HepG2 (cell line): Measurements from ENCODE around the gene PSMD3. TPM values are rescaled to one million over a fixed set of nuclear protein-coding genes. Genes with fewer than 3 reads are reported as not detected.

Experiments
- AGO1 ChIP-seq: fragments of 200-400 bp; formaldehyde crosslinking; IDR thresholded peaks from 2 replicates; pipeline ENCODE4 v1.6.1; 2017; ENCODE audit warnings: mild to moderate bottlenecking, low read depth, low read length, moderate library complexity; ENCODE audit not compliant: poor library complexity, severe bottlenecking
- CHCHD3 ChIP-seq: sonication (generic); formaldehyde crosslinking; IDR thresholded peaks from 2 replicates; pipeline ENCODE4 v1.8.0; 2022; ENCODE audit warnings: mild to moderate bottlenecking, missing genetic modification reagents, moderate library complexity
- JUN ChIP-seq: sonication (generic); formaldehyde crosslinking; IDR thresholded peaks from 2 replicates; pipeline ENCODE4 v1.4.0; 2020; ENCODE audit warnings: mild to moderate bottlenecking, missing genetic modification reagents
- KDM2A ChIP-seq: sonication (generic); formaldehyde crosslinking; IDR thresholded peaks from 2 replicates; pipeline ENCODE4 v1.4.0; 2020; ENCODE audit warnings: low read depth, missing genetic modification reagents, borderline replicate concordance
- MTA1 ChIP-seq: sonication (generic); formaldehyde crosslinking; IDR thresholded peaks from 2 replicates; pipeline ENCODE4 v1.4.0; 2020; ENCODE audit warnings: missing genetic modification reagents, mild to moderate bottlenecking, borderline replicate concordance
- MTF1 ChIP-seq: sonication (generic); formaldehyde crosslinking; IDR thresholded peaks from 2 replicates; pipeline ENCODE4 v1.5.0; 2020; ENCODE audit warnings: missing genetic modification reagents
- NFE2 ChIP-seq: sonication (generic); formaldehyde crosslinking; IDR thresholded peaks from 2 replicates; pipeline ENCODE4 v1.4.0; 2020; ENCODE audit warnings: missing genetic modification reagents
- PCBP1 ChIP-seq: fragments of 200-400 bp; formaldehyde crosslinking; IDR thresholded peaks from 2 replicates; pipeline ENCODE4 v1.6.1; 2017; ENCODE audit warnings: mild to moderate bottlenecking, low read depth, low read length, borderline replicate concordance
- PHF20 ChIP-seq: sonication (generic); formaldehyde crosslinking; IDR thresholded peaks from 2 replicates; pipeline ENCODE4 v1.5.0; 2020; ENCODE audit warnings: mild to moderate bottlenecking, missing genetic modification reagents
- SMC3 ChIP-seq: IDR thresholded peaks from 2 replicates; pipeline ENCODE4 v1.6.1; 2011; ENCODE audit warnings: low read length, improper control_type of control experiment
- SOX6 ChIP-seq, 2 experiments: fragments of 450-650 bp in 1 of 2; sonication (generic) in 1 of 2; formaldehyde crosslinking in 1 of 2; IDR thresholded peaks; 2 replicates each; pipeline versions ENCODE4 v1.4.0 to v1.6.1; 2017 to 2020; ENCODE audit warnings: antibody characterized with exemption in 1 of 2, mild to moderate bottlenecking in 1 of 2, missing genetic modification reagents in 1 of 2
- ZBTB21 ChIP-seq: sonication (generic); formaldehyde crosslinking; IDR thresholded peaks from 2 replicates; pipeline ENCODE4 v1.4.0; 2020; ENCODE audit warnings: missing genetic modification reagents
- ZKSCAN1 ChIP-seq: fragments of 150-350 bp; IDR thresholded peaks from 2 replicates; pipeline ENCODE4 v1.6.1; 2014; ENCODE audit warnings: low read length
- ZNF468 ChIP-seq: sonication (generic); formaldehyde crosslinking; IDR thresholded peaks from 2 replicates; pipeline ENCODE4 v1.8.0; 2022; ENCODE audit warnings: mild to moderate bottlenecking, moderate library complexity, missing genetic modification reagents
- ZNF614 ChIP-seq: IDR thresholded peaks from 2 replicates; pipeline ENCODE4 v1.6.1; 2018; ENCODE audit warnings: missing biosample characterization, missing genetic modification reagents, inconsistent platforms, borderline replicate concordance
- ZNF724P ChIP-seq: sonication (generic); formaldehyde crosslinking; IDR thresholded peaks from 2 replicates; pipeline ENCODE4 v1.8.0; 2022; ENCODE audit warnings: missing genetic modification reagents, borderline replicate concordance
- ZNF841 ChIP-seq: sonication (generic); formaldehyde crosslinking; IDR thresholded peaks from 2 replicates; pipeline ENCODE4 v1.8.1; 2023; ENCODE audit warnings: missing genetic modification reagents, borderline replicate concordance
- ZSCAN20 ChIP-seq: sonication (generic); formaldehyde crosslinking; IDR thresholded peaks from 2 replicates; pipeline ENCODE4 v1.4.0; 2020; ENCODE audit warnings: missing genetic modification reagents, mild to moderate bottlenecking, borderline replicate concordance
- polyA plus RNA-seq, 8 experiments: library from polyadenylated mRNA; depleted of rRNA in 3 of 8; stranded (reverse) in 7 of 8; unstranded in 1 of 8; fragments of >200 nt; fragmentation: Illumina TruSeq in 4 of 8; extraction: Trizol in 4 of 8; gene quantifications; 2 replicates each; pipeline versions ENCODE4 v1.2.1 to v1.2.3, GENCODE V29; 2011 to 2016; ENCODE audit warnings: low read depth in 4 of 8, missing spikeins in 1 of 8, mixed read lengths in 1 of 8; ENCODE audit not compliant: insufficient read depth in 1 of 8
- total RNA-seq, 5 experiments: library from RNA; depleted of rRNA; stranded (reverse); fragments of >200 nt; fragmentation: Illumina TruSeq; extraction: Trizol; gene quantifications; 2 replicates each; pipeline ENCODE4 v1.2.3, GENCODE V29; 2016; ENCODE audit warnings: low read depth in 1 of 5
- TF ChIP-seq, protein P1 (sequence below): sonication (generic); formaldehyde crosslinking; IDR thresholded peaks from 2 replicates; pipeline ENCODE4 v1.4.0; 2020; ENCODE audit warnings: mild to moderate bottlenecking, missing genetic modification reagents
- TF ChIP-seq, protein P2 (sequence below): IDR thresholded peaks from 2 replicates; pipeline ENCODE4 v1.6.1; 2016
- TF ChIP-seq, protein P3 (sequence below): IDR thresholded peaks from 2 replicates; pipeline ENCODE4 v1.6.1; 2016; ENCODE audit warnings: low read depth, borderline replicate concordance
- TF ChIP-seq, protein P4 (sequence below): sonication (generic); formaldehyde crosslinking; IDR thresholded peaks from 2 replicates; pipeline ENCODE4 v1.8.0; 2022; ENCODE audit warnings: mild to moderate bottlenecking, missing genetic modification reagents, moderate library complexity
- TF ChIP-seq, protein P5 (sequence below): sonication (generic); formaldehyde crosslinking; IDR thresholded peaks from 2 replicates; pipeline ENCODE4 v1.4.0; 2020; ENCODE audit warnings: missing genetic modification reagents

The PSMD3 gene
- total and polyA plus RNA-seq, 2 of the 13 experiments (the other 11 are each of a cell fraction or from before 2014, with no cell fraction given) = 97.4 to 146 TPM

DNA sequence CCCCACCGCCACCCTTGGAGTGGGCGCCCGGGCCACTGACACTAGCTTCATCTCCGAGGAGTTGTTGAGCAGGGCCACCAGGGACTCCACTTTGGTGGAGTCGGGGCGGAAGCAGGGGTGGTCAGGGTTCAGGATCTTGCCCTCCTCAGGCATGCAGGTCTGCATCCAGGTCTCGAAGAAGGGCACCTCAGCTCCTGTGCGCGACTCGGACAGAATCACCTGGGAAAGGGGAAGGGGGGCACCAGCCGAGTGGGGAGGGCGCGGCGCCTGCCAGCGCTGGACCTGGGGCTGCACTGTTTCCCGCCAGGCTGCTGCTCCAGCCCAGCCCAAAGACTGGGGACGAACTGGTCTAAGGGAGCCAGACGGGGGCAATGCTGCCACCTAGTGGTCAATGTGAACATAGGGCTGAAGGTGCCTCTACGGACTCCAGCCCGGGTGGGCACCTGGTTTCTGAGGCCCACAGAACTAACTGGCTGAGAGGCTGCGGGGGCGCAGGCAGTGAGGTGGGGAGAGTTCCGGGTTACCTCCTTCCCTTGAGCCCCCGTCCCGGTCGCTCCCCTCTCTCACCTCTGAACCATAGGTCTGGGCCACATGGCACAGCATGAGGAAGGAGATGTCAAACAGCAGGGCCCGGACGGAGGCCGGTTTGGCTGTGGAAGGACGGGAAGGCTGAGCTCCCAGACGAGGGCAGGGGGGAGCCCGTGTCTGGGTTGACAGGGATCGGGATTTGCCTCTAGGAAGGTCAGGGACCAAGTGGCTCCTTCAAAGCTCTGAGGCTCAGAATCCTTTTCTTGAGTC is 46.4 kb downstream of the PSMD3 start (continued):
- TF ChIP-seq ZNF724P (CRISPR knock-in tag) (0 out of 2 replicates have a peak, but pooled peaks have one; percentile 58), ZKSCAN1 (no peak), SMC3 (peak; percentile 69), ZNF468 (CRISPR knock-in tag) (no peak), ZNF614 (CRISPR knock-in tag) (no peak), ZBTB21 (no peak), NFE2 (CRISPR knock-in tag) (no peak), ZSCAN20 (CRISPR knock-in tag) (no peak), AGO1 (peak; percentile 49), SOX6 (IDR thresholded peaks at IDR 0.05) (no peak), SOX6 (CRISPR knock-in tag; IDR thresholded peaks at IDR 0.05) (peak; percentile 49; the same call in 1 of the 2 replicates), JUN (no peak), PHF20 (CRISPR knock-in tag) (no peak), MTA1 (CRISPR knock-in tag) (no peak), MTF1 (CRISPR knock-in tag) (no peak), PCBP1 (no peak), CHCHD3 (0 out of 2 replicates have a peak, but pooled peaks have one; percentile 44), KDM2A (CRISPR knock-in tag) (peak; percentile 80), ZNF841 (CRISPR knock-in tag) (no peak)
- TF ChIP-seq, protein P1, sequence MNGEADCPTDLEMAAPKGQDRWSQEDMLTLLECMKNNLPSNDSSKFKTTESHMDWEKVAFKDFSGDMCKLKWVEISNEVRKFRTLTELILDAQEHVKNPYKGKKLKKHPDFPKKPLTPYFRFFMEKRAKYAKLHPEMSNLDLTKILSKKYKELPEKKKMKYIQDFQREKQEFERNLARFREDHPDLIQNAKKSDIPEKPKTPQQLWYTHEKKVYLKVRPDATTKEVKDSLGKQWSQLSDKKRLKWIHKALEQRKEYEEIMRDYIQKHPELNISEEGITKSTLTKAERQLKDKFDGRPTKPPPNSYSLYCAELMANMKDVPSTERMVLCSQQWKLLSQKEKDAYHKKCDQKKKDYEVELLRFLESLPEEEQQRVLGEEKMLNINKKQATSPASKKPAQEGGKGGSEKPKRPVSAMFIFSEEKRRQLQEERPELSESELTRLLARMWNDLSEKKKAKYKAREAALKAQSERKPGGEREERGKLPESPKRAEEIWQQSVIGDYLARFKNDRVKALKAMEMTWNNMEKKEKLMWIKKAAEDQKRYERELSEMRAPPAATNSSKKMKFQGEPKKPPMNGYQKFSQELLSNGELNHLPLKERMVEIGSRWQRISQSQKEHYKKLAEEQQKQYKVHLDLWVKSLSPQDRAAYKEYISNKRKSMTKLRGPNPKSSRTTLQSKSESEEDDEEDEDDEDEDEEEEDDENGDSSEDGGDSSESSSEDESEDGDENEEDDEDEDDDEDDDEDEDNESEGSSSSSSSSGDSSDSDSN (CRISPR knock-in tag) = 0 out of 2 replicates have a peak, but pooled peaks have one; percentile 18
- TF ChIP-seq, protein P2, sequence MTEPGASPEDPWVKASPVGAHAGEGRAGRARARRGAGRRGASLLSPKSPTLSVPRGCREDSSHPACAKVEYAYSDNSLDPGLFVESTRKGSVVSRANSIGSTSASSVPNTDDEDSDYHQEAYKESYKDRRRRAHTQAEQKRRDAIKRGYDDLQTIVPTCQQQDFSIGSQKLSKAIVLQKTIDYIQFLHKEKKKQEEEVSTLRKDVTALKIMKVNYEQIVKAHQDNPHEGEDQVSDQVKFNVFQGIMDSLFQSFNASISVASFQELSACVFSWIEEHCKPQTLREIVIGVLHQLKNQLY (CRISPR knock-in tag) = no peak
- TF ChIP-seq, protein P3, sequence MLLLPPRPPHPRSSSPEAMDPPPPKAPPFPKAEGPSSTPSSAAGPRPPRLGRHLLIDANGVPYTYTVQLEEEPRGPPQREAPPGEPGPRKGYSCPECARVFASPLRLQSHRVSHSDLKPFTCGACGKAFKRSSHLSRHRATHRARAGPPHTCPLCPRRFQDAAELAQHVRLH (CRISPR knock-in tag) = peak; percentile 57; the same call in 1 of the 2 replicates
- TF ChIP-seq, protein P4, sequence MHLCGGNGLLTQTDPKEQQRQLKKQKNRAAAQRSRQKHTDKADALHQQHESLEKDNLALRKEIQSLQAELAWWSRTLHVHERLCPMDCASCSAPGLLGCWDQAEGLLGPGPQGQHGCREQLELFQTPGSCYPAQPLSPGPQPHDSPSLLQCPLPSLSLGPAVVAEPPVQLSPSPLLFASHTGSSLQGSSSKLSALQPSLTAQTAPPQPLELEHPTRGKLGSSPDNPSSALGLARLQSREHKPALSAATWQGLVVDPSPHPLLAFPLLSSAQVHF = no peak
- TF ChIP-seq, protein P5, sequence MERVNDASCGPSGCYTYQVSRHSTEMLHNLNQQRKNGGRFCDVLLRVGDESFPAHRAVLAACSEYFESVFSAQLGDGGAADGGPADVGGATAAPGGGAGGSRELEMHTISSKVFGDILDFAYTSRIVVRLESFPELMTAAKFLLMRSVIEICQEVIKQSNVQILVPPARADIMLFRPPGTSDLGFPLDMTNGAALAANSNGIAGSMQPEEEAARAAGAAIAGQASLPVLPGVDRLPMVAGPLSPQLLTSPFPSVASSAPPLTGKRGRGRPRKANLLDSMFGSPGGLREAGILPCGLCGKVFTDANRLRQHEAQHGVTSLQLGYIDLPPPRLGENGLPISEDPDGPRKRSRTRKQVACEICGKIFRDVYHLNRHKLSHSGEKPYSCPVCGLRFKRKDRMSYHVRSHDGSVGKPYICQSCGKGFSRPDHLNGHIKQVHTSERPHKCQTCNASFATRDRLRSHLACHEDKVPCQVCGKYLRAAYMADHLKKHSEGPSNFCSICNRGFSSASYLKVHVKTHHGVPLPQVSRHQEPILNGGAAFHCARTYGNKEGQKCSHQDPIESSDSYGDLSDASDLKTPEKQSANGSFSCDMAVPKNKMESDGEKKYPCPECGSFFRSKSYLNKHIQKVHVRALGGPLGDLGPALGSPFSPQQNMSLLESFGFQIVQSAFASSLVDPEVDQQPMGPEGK (CRISPR knock-in tag) = peak; percentile 57; the same call in 1 of the 2 replicates
